Lower leg skin (tissue), 4 donors: ENCODE results near the gene KAZN. TPM values are rescaled to one million over a fixed set of nuclear protein-coding genes. Genes with fewer than 3 reads are reported as not detected.

ENCODE experiments used
- DNase-seq, 2 donors: peaks; one replicate each; pipeline ENCODE4 v3.0.0-alpha.2; 2019; ENCODE audit warnings: low spot score in 2 of 2
- H3K4me3 ChIP-seq: fragments of 200-600 bp; sonication (generic); 2 replicates; pipeline ENCODE4 v1.5.1; 2017; ENCODE audit warnings: mild to moderate bottlenecking, low read depth; ENCODE audit not compliant: poor library complexity, severe bottlenecking
- POLR2A ChIP-seq, 2 donors: fragments of 450-650 bp; IDR thresholded peaks; one replicate each; pipeline ENCODE4 v1.6.1; 2016 to 2017; ENCODE audit warnings: antibody characterized with exemption in 2 of 2, mild to moderate bottlenecking in 1 of 2, moderate library complexity in 1 of 2
- WGBS, 2 donors: methylation state at CpG; one replicate each; pipeline ENCODE4 v1.1.5; 2018; 5-methylcytosine and 5-hydroxymethylcytosine counted together
- intact Hi-C: fragments of 100-400 bp; cut with DNase I; formaldehyde crosslinking; loops from one replicate; pipeline ENCODE4 v1.15.0; 2023; ENCODE audit warnings: low total_unique reads
- total RNA-seq, 4 donors: library from RNA; depleted of rRNA; stranded (reverse); fragments of >200 nt; gene quantifications; one replicate each; pipeline ENCODE4 v1.1.0, GENCODE V29; 2016
- TF ChIP-seq, protein P1 (sequence below), 3 donors: fragments of 450-650 bp; IDR thresholded peaks; one replicate each; pipeline ENCODE4 v1.5.1; 2016; ENCODE audit warnings: antibody characterized with exemption in 3 of 3, mild to moderate bottlenecking in 3 of 3, moderate library complexity in 2 of 3

KAZN gene
- total RNA-seq, 4 donors from 2014 or later: 21.4 to 36.0 (median 28.4) TPM

DNA sequence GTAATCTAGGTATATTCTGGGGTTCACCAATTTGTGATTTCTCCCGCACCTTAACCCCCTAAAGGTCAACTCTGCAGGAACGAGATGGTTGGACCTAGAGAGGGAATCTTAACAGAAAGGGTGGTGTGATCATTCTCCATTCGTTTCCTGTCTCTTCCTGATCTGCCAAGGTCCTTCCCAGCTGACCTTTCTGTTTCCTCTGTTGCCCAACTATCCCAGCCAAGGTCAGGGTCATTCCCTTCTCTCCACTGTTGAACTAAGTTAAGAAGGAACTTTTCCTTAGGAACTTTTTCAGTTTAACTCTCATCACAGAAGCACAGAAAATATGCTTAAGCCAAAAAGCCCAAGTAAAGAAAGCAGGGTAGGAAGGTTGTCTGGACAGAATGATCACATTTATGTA, 49.3 kb downstream of the KAZN start:
- intact Hi-C loops: no loop called here
- H3K4me3 ChIP-seq: no peak overlapping the region
- DNase-seq: no peak
- WGBS, 2 donors: 61 to 70% methylated on average over 3 of the region's 3 CpGs
- TF ChIP-seq, protein P1, sequence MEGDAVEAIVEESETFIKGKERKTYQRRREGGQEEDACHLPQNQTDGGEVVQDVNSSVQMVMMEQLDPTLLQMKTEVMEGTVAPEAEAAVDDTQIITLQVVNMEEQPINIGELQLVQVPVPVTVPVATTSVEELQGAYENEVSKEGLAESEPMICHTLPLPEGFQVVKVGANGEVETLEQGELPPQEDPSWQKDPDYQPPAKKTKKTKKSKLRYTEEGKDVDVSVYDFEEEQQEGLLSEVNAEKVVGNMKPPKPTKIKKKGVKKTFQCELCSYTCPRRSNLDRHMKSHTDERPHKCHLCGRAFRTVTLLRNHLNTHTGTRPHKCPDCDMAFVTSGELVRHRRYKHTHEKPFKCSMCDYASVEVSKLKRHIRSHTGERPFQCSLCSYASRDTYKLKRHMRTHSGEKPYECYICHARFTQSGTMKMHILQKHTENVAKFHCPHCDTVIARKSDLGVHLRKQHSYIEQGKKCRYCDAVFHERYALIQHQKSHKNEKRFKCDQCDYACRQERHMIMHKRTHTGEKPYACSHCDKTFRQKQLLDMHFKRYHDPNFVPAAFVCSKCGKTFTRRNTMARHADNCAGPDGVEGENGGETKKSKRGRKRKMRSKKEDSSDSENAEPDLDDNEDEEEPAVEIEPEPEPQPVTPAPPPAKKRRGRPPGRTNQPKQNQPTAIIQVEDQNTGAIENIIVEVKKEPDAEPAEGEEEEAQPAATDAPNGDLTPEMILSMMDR (IDR thresholded peaks at IDR 0.05): no peak
- TF ChIP-seq POLR2A (IDR thresholded peaks at IDR 0.05): no peak

DNA sequence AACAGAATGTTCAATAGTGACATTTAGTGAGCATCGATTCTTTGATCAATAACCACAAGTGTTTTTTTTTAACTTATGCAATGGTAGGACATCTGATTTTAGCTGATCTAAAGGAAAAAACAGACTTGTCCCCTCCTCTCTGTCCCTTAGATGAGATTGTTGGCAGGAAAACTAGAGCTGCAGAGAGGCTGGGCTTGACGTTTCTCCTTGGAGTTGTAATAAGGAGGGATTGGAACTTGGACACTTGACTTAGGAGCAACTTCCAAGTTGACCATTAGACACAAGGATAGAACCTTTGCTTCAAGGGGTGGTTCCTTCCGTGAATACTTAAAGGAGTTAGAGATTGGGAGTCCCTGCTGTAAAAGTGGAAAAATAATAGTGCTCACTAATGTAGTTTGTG, 49.9 kb downstream of the KAZN start:
- DNase-seq: no peak
- TF ChIP-seq POLR2A (IDR thresholded peaks at IDR 0.05): no peak
- TF ChIP-seq, protein P1 (IDR thresholded peaks at IDR 0.05): no peak
- 53 to 55% methylated on average over 3 of the region's 3 CpGs for WGBS, 2 donors
- H3K4me3 ChIP-seq: no peak overlapping the region
- intact Hi-C loops: no loop called here

DNA sequence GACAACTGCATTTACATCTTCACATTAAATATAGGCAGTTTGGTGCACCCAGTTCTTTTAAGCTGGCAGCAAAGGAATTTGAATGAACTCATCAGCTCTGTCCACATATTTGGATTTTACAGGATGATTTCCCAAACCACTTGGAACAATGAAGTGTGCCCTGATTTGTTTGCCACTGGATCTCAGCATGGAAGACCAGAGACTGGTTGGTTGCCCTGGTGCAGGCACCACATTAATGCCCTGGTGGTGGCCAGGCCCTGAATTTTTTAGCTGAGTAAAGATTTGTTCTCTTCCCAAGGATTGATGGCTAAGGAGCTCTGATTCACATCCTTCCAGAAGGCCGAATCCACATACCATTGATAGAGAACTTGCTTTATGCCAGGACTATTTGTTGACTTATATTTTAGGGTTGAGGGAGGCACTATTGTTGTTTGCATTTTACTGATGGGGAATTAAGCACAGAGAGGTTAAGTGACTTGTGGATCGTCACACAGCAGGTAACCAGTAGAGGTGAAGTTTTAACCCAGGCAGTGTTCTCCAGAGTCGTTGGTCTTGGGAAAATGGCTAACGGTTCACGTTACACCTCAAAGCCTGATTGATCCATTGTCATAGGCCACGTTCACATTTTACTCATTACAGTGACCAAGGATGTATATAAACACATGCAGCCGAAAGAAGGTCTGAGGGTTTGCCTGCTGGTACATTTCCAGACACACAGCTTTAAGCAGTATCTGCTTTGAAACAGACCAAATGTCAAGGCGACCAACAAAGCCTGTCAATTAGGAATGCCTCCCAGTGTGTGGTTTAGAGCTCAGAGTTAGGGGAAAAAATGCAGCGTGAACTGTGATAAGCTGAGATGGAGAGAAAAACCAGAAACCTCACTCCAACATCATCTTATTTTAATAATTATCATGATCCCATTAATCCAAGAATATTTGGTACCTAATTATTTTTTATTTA, 50.7 kb downstream of the KAZN start:
- DNase-seq: no peak
- TF ChIP-seq POLR2A (IDR thresholded peaks at IDR 0.05): no peak
- TF ChIP-seq, protein P1 (IDR thresholded peaks at IDR 0.05): no peak
- no peak overlapping the region for H3K4me3 ChIP-seq
- 88 to 89% methylated on average over 9 of the region's 9 CpGs for WGBS, 2 donors
- intact Hi-C loops: no loop called here

DNA sequence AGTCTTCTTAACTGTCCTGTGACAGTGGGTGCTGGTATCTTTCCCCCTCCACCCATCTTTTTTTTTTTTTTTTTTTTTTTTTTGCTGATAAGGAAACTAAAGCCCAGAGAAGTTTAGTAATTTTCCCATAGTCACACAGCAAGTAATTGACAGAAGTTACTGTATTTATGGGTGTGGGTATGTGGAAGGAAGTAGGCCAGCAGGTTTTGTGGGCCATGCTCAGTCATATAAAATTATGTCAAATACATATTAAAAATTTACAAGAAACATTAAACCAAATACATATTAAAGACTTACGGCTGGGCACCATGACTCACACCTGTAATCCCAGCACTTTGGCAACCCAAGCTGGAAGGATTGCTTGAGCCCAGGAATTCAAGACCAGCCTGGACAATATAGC, 51.5 kb downstream of the KAZN start:
- intact Hi-C loops: no loop called here
- DNase-seq: no peak
- 55 to 79% methylated on average over 1 of the region's 1 CpG for WGBS, 2 donors
- no peak for TF ChIP-seq POLR2A (IDR thresholded peaks at IDR 0.05)
- TF ChIP-seq, protein P1 (IDR thresholded peaks at IDR 0.05): no peak
- H3K4me3 ChIP-seq: no peak overlapping the region

DNA sequence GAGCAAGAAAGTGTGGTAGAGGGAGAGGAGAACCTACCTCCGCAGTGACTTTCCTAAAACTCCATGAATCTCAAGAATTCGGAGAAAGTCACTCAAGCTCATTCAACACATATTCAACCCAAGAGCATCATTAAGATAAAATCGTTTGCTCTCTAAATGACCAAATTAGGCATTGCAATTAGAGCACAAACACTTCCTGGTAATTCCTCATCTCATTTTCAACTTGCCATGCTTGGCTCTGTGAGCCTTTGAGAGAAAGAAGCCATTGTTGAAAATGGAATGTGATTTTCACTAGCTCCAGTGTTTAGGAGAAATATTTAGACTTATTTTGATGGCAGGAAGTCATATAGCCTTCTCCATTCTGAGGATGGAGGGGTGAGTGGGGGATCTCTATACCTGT, 52.5 kb downstream of the KAZN start:
- no peak for DNase-seq
- no peak overlapping the region for H3K4me3 ChIP-seq
- 71 to 73% methylated on average over 3 of the region's 3 CpGs for WGBS, 2 donors
- intact Hi-C loops: no loop called here
- no peak for TF ChIP-seq POLR2A (IDR thresholded peaks at IDR 0.05)
- TF ChIP-seq, protein P1 (IDR thresholded peaks at IDR 0.05): no peak
